Inflammatory macrophage (primary cell): ENCODE results near the gene CNTN5.
"Not testable (repeated sequence)": the region's sequence is repeated elsewhere in the genome, so short reads cannot be mapped to it uniquely, and the experiment has no call there.

Experiments
- DNase-seq, 2 donors: peaks; one replicate each; pipeline ENCODE4 v3.0.0-alpha.2; 2020 to 2022
- total RNA-seq, 18 experiments: gene quantifications; one replicate each; lab custom pipeline; 2026; ENCODE audit warnings: mixed read lengths in 6 of 18, inconsistent platforms in 2 of 18; lab: John Stamatoyannopoulos, UW

Gene CNTN5
- total RNA-seq = 0 to 0.30 (median 0) reads per million in 18 experiments

- peak in 1 of 2 donors; percentile 1 for DNase-seq
Measured at GRCh38 chr11:99020352-99021225, at the start of gene CNTN5. CNTN5 (plus strand) TSS chr11:99020949.

- DNase-seq = no peak
Measured at GRCh38 chr11:98979205-98979604, 41.5 kb upstream of the CNTN5 start.

DNA sequence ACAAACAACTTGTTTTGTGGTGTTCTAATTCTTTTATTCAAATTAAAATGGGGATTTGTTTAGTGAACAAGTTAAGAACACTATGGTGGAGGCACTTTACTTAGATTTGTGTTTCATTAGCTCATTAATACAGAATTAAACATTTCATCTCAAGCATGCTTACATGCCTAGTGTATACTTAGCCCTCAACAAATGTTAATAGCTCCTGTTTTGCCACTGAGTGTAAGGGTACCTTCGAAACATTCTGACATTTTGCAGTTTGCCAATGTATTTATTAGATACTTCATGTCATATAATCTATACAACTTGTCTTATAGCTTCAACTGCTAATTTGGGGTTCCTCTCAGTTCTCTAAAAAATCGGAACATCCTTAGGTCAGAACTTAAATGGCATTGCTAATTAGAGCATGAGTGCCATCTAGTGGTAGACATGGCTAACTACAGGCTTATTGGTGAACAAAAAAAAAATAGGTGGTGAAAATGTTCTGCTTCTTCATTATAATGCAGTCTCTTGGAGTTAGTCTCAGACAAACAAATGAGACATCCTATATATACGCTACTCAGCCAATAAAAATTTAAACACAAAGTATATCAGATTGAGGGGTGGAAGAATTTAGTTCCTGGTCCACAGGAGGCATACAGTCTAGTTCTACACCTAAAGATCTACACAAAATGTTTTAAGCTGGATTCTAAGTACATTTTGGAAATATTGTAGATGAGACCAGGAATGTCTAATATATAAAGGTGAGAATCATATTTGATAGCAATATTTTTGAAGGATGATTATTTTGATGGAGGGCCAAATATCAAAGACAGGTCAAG is 4.9 kb upstream of the CNTN5 start:
- DNase-seq = peak; percentile 36 to 44

DNA sequence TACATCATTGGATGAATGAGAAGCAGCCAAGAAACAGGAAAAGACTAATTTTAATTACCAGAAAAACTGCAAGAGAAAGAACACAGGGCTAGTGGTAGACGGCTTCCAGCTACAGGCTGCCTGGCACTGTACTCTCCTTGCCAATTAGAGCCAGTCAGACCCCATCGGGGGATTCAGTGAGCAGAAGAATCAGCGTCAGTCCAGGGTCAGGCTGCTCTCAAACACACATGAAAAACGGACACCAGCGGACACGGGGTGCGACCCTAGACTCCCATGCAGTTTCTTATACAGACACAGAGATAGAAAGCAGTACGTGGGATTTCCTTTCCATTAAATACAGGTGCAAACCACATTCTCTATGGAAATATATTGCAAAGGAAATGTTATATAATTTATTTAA is 1.1 kb upstream of the CNTN5 start:
- no peak for DNase-seq

- DNase-seq = no peak
Measured at GRCh38 chr11:99037057-99037456, 16.3 kb downstream of the CNTN5 start.

GRCh38 chr11:99063331-99063730 is 42.6 kb downstream of the CNTN5 start:
- no peak for DNase-seq

DNA sequence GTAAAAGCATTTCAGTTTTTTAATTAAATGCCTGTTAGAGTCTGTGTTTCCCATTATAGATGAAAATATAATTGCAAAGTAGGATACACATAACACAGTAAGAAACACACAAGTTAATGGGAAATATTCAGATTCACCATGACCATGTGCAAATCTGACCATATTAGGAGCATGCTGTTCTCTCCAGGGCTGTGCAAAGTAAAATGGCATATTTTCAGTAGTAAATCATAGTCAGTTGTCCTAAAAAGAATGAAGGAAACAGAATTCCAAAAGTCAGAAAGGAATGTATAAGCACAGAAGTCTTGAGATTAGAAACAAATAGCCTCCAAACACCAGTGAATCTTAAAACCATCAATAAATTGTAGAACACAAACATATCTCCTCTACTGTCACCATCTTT is 44.4 kb downstream of the CNTN5 start:
- no peak for DNase-seq

DNA sequence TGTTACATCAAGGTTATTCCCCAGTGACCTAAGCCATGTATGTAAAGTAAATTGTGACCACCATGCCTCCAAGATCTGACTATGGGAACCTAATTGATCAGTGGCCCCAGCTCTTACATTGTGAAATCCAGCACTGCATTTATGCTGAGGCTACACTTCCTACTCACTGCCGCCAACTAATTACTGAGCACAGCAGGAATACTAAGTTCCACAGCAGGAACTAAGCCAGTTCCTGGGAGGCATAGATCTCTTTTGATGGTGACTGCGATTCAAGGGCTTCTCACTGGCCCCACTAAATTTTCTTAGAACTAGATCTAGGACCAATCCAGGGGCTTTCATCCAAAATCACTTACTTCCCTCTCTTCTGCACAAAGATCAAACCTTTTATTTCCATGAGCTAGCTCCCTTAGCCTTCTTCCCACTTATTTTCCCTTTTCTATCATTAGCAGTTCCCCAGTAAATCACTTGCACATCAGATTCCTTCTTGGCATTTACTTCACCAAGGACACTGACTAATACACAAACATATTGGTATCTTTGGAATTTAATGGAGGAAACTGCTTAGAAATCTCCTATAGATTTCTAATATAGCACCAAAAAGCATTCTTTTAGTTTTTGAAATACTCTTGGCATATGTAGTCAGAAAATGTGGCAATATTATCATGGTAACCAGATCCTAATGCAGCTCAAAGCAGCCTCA is 46.0 kb downstream of the CNTN5 start:
- no peak for DNase-seq

DNA sequence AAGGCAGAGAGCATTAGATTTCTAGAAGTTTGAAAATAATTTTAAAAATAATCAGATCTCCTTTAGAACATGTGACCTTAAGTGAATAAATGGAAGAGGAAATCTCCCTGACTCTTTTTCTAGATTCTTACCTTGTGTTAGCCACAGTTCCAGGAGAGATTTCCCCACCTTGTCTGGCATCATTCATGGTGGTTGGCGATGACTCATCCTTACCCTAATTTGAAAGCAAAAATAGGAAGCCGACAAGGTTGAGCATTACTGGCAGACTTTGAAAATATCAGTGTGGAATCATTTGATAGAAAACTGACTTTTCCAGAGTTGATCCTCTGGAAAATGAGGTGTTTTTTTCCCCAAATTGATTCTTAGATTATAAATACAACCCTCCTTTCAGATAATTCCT is 48.1 kb downstream of the CNTN5 start:
- no peak for DNase-seq

GRCh38 chr11:99069856-99070444 is 49.2 kb downstream of the CNTN5 start:
- DNase-seq = no peak

- DNase-seq = no peak
Measured at GRCh38 chr11:99079576-99079975, 58.8 kb downstream of the CNTN5 start.

GRCh38 chr11:99080154-99080553 is 59.4 kb downstream of the CNTN5 start:
- no peak for DNase-seq

DNA sequence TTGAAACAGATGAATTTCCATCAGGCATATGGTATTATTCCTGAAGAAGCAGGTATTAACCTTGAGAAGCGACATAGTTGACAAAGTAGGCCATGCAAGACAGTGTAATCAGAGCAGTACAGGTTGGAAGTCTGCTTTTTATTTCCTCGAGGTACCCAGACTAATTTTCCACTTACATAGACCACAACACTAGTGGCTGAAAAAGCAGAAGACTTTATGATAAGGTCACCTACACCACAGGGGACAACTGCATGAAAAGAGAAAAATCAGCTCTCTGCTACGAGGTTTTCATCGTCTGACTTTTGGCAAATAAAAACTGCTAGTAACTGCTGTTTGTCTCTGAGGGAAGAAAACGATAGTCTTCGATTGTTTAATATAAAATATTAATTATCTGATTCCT is 77.5 kb downstream of the CNTN5 start:
- no peak for DNase-seq

- no peak for DNase-seq
Measured at GRCh38 chr11:99098751-99099150, 78.0 kb downstream of the CNTN5 start.

- no peak for DNase-seq
Measured at GRCh38 chr11:99117603-99118002, 96.9 kb downstream of the CNTN5 start.

DNA sequence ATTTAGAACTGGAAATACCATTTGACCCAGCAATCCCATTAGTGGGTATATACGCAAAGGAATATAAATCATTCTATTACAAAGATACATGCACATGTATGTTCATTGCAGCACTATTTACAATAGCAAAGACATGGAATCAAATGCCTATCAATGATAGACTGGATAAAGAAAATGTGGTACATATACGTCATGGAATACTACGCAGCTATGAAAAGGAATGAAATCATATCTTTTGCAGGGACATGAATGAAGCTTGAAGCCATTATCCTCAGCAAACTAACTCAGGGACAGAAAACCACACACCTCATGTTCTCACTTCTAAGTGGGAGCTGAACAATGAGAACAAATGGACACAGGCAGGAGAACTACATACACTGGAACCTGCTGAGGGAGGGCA is 113.1 kb downstream of the CNTN5 start:
- DNase-seq = not testable (repeated sequence)

DNA sequence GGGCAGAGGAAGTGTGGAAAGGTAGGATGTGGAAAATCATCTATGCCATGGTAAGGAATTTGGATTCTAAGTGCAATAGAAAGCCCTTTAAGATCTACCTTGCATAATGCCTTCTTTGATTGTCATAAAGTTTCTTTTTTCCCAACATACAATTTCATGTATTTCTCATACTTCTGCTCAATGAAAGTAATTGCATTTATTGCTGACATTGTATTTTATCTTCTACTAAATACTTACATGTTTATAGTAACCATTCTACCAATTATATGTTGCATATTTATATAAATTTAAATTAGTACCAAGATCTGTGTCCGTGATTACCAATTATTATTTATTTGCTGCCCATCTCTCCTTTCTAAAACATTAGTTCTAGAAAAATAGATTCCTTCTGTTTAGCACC is 114.8 kb downstream of the CNTN5 start:
- DNase-seq = no peak

- no peak for DNase-seq
Measured at GRCh38 chr11:99142237-99142636, 121.5 kb downstream of the CNTN5 start.

DNA sequence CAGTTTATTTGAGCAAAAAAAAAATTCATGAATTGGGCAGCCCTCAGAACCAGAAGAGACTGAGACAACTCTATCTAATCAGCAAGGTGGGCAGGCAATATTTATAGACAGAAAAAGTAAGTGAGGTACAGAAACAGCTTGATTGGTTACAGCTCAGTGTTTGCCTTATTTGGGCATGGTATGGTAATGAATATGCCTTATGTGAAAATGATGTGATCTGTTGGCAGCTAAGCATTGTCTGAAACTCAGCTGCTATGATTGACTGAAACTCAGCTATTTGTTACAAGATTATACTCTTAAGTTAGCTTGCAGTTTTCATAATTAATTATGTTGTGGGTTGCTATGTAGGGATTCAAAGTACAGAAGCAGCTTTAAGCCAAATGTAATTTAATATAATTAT is 127.6 kb downstream of the CNTN5 start:
- no peak for DNase-seq

DNA sequence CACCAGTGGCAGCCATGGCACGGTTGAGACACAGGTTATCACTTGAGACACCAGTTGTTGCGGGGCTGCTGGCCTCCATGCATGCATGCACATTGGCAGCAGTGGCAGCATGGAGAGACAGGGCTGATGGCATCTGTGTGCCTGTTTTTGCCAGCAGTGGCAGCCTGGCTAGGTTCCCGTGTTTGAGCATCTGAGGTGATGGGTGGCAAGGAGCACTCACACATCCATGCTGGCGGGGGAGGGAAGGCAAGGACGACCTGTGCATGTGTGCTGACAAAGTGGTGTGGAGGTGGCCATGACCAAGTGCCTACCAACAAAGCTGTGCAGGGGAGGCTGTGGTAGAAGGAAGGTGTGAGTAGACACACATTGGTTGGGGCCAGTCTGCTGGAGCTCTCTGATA is 133.5 kb downstream of the CNTN5 start:
- no peak for DNase-seq

DNA sequence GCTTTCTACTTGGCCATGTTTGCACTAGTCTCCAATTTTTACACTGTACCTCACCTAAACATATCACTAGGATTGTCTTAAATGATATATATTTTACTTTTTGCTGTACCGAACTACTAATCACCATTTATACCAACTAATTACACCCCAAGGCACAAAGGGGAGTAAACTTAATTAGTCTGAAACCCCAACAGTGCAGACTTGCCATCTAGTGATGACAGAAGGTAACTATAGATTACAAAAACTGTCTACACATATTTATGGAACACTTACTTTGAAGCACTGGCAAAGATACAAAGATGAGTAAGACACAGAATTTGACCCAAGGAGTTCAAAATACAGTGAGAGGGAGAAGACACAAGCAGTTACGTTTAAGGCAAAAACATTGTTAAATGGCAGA is 139.7 kb downstream of the CNTN5 start:
- no peak for DNase-seq

DNA sequence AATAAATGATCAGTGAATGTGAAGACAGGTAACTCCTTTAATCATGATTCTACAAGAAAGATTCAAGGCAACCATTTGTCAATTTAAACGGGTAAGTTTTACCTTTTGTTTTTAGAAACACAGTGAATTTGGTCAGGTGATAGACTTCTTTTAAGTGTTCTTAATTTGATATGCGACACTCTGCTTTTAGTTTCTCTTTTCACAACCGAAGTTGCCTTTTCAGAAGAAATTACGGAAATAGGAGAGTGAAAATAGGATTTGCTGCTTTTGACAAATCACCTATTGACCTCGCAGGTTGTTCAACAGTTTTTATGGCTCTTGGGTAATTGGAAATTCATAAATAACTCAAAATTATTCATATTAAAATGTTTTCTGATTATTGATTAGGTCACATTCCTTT is 142.1 kb downstream of the CNTN5 start:
- no peak for DNase-seq

DNA sequence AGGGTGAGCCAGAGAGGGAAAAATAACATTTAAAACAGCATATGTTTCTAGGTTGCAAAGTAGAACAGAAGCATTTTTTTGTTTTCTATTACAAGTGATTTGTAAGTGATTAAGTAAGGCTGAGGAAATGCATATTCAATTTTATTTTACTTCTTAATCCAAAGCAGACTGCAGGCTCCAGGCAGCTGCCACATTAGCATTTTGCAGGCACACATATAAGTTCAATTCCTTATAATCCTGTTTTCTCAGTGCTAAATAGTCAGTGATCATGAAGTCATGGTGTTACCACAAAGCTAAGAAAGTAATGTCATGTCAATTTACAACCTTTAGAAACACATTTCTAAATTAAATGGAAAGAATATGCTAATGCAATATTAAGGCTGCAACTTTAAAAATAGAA is 149.8 kb downstream of the CNTN5 start:
- no peak for DNase-seq
